Stimulated activated CD8-positive, alpha-beta memory T cell treated with anti-CD3 and anti-CD28 coated beads, Interleukin-4, amount 100 ng/mL, for 24 hours (primary cell): ENCODE measurements around the gene ATP6V1C2.

Experiments
- DNase-seq: peaks from one replicate; pipeline ENCODE4 v3.0.0-alpha.2; 2020; ENCODE audit warnings: low read depth

ATP6V1C2 gene, protein sequence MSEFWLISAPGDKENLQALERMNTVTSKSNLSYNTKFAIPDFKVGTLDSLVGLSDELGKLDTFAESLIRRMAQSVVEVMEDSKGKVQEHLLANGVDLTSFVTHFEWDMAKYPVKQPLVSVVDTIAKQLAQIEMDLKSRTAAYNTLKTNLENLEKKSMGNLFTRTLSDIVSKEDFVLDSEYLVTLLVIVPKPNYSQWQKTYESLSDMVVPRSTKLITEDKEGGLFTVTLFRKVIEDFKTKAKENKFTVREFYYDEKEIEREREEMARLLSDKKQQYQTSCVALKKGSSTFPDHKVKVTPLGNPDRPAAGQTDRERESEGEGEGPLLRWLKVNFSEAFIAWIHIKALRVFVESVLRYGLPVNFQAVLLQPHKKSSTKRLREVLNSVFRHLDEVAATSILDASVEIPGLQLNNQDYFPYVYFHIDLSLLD

DNA sequence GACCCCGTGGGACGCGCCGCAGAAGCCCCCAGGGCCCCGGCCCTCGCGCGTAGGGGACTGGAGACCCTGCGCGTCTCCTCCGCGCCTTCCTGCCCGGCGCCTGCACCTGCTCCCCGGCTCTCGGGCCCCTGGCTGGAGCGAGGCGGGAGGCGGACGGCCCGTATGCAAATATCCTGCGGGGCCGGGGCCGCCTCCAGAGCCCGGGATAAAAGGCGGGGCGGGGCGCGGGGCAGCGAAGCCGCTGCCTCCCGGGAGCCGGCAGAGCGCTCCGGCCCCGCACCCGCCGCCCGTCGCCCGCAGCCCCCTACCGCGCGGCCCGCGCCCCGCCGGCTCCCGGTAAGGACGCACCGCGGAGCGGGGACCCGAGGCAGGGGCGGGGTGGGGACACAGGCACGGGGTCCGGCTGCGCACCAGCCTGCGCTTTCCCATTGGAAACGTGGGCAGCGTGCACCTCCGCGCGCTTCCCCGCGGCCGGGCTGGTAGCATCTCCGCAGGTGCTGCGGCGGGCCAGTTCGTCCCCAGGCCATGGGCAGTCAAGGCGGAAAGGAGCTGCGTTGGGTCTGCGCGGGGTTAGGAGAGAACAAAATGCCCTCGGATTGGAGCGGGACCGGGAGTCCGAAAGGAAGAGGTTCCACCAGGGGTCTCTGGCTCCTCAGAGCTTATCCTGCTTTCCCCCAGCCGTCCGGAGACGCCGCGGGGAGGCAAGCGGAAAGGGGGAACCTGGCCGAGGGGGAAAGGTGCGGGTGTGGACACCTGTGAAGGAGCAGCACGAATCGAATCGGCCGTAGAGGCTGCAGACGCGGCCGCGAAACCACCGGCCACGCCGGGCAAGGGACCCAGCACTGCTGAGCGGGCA, at the start of gene ATP6V1C2:
ATP6V1C2 (plus strand) TSS at position 235 of the 856 bp plus-strand sequence. CDS start 1,220 bp downstream, outside the sequence.
- DNase-seq: no peak

DNA sequence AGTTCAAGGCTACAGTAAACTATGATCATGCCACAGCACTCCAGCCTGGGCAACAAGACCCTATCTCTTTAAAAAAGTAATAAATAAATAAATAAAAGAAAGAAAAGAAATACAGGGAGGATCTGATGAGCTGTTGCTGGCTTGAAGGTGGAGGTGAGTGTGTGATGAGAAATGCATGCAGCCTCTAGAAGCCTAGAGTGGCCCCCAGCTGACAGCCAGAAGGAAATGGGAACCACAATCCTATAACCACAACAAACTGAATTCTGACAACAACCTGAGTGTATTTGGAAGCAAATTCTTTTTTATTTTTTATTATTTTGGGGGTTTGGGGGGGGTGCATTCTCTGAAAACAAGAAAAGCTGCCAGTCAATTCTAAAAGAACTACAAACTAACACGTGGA, 46.3 kb upstream of the ATP6V1C2 start:
- DNase-seq: no peak

DNA sequence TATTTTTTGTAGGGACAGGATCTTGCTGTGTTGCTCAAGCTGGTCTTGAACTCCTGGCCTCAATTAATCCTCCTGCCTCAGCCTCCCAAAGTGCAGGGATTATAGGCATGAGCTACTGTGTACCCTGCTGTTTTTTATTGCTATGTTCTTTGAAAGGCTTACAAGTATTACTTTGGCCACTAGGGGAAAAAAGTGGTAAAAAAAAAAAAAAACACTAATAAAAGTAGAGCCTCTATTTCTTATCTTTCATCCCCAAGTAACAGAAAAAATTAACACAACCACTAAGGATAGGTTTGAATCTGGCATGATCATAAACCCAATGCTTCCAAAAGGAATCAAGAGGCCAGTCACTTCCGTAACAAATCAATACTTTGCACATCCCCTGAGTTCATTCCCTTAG, 43.2 kb upstream of the ATP6V1C2 start:
- no peak for DNase-seq

DNA sequence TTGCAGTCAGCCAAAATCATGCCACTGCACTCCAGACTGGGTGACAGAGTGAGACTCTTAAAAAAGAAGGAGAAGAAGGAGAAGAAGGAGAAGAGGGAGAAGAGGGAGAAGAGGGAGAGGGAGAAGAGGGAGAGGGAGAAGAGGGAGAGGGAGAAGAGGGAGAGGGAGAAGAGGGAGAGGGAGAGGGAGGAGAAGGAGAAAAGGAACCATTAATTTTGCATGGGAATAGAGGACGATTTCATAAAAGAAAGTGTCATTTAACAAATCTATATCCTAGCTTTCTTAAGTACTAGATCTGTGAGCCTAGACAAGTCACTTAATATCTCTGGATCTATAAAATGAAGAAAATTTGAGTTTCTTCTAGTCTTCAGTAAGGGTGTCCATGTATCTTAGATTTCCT, 41.2 kb upstream of the ATP6V1C2 start:
- DNase-seq: no peak

DNA sequence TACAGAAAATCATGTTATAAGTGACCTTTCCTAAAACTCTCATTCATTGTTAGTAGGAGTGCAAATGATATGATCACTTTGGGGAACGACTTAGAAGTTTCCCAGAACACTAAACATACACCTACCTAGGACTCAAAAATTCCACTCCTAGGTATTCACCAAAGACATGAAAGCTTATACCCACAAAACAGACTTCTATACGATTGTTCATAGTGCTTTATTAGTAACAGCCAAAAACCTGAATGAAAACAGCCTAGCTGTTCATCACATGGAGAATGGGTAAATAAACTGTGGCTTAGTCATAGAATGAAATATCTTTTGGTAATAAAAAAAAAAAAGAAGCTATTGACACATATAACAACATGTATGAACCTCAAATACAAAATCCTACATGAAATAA, 40.5 kb upstream of the ATP6V1C2 start:
- DNase-seq: no peak

DNA sequence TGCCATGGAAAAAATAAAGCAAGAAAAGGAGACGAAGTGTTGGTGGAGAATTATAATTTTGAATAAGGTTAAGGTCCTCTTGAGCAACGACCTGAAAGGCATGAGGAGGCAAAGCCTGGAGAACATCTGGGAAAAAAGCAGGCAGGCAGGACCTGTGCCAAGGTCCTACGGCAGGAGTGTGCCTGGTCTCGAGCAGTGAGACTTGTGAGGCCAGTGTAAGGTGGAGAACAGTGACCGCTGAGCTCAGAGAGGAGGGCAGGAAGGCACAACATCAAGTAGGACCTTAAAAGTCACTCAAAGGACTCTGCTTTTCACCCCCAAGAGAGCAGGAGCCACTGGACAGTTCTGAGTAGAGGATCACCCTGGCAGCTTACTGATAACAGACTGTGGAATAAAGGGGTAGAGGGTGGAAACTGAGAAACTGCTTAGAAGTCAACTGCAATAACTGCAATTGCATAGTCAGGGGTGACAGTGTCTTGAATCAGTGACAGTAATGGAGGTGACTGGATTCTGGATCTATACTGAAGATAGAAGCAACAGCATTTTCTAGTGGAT, 35.2 kb upstream of the ATP6V1C2 start:
- no peak for DNase-seq

DNA sequence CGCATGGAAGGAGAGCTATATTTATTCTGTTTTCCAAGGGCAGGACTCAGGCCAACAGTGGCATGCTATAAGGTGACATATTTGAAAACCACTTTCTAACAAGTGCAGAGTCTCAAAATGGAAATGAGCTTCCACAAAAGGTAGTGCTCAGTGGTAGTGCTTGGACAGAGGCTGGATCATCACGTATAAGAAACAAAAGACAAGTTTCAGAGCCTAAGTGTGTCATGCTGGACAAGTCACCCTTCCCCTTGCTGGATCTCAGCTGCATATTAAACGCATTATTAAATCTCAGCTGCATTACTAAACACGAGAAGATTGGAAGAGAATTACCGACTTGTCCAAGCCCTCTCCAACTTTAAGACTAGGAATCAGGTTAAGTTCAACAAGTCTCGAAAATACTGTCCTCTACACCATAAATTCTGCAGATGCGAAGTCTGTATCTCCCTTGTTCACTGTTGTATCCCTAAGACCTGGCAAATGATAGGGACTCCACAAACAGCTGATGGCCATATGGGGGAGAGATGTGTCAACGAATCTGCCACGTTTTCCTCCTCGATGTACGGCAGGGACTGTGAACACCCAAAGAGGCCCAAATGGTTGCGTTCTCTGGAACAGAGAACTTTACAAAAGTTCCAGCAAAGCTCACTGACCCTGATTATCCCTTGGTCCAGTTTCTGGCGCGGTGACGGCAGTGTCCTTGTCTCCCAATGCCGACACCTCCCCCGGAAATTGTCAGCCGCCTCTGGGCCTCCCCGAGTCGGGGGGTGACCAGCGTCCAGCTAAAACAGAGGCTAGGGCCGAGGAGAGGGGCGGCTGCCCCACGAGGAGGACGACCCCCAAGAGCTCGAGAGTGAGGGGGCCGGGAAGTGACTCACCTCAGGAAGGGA, 32.3 kb upstream of the ATP6V1C2 start:
- DNase-seq: no peak

DNA sequence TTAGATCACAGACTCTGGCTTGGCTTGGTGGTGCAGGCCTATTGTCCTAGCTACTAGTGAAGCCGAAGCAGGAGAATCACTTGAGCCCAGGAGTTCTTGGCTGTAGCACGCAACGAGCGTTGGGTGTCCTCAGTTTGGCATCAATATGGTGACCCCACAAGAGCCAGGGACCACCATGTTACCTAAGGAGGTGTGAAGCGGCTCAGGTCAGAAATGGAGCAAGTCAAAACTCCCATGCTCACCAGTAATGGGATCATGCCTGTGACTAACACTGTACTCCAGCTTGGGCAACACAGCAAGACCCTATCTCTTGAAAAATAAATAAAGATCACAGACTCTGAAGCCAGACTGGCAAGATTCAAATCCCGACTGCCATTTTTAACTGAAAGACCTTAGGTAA, 29.9 kb upstream of the ATP6V1C2 start:
- no peak for DNase-seq

DNA sequence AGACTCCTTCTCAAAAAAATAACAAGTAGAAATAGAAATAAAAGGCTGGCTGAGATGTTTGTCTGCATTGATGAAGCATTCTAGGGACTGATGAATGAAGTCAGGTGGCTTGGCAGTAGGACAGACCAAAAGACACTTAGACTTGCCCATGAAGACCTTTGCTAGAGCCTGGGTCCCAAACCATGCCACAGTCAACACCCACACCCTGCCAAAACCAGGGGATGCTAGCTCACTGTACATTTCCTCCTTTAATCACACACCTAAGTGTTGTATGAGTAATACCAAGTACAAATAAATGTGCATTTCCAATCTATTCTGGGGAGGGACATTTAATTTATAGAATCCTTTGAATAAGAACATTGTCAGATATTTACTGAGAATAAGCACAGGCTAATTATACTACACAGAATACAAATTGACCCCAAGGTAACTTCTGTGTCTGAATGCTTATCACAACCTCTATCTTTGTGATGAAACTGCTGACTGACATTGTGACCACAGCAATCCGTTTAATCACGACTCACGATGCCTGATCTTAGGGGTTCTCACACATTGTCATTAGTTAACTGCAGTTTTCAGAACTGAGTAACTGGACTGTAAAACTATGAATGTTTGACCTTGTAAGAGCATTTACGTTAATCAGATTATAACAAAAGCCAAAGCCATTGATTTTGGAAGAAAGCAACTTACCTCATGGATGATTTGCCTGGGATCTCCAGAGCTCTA, 21.2 kb upstream of the ATP6V1C2 start:
- no peak for DNase-seq

DNA sequence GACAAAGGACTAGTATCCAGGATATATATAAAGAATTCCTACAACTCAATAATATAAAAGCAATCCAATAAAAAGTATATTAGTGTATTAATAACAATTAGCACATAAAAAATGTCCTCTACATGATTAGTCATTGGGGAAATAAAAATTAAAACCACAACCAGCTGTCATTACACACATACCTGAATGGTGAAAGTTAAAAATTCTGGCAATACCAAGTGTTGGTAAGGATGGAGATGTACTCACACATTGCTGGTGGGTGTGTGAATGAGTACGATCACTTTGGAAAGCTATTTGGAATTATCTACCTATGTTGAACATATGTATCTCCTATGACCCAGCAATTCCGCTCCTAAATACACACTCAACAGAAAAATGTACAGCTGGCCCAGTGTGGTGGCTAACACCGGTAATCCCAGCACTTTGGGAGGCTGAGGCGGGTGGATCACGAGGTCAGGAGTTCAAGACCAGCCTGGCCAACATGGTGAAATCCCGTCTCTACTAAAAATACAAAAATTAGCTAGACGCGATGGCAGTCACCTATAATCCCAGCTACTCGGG, 17.3 kb upstream of the ATP6V1C2 start:
- no peak for DNase-seq

DNA sequence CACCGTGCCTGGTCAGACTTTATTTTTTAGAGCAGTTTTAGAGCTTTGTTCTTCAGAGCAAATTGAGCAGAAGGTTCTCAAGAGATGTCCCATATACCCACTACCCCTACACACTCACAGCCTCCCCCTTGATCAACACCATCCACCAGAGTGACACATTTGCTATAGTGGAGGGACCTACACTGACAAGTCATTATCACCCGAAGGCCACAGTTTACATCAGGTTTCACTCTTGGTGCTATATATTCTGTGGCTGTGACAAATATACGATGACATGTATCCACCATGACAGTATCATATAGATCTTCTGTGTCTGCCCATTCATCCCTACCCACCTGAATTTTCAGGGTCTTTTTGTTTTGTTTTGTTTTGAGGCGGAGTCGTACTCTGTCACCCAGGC, 15.4 kb upstream of the ATP6V1C2 start:
- DNase-seq: no peak

DNA sequence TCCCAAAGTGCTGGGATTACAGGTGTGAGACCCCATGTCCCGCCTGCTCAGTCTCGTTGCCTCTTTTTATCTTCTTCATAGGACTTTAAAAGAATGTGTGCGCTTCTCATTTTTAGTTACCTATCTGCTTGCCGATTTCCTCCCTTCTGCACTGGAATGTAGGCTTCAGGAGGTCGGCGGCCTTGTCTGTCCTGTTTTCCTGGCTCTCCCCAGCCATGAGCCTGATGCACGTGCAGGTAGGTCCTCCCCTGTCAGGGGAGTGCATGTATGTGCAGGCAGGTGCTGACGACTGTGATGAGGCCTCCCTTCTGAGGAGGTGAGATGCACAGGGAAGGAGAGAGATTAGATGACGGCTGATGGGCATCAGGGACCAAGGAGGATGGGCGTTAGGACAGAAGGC, 13.6 kb upstream of the ATP6V1C2 start:
- DNase-seq: no peak

DNA sequence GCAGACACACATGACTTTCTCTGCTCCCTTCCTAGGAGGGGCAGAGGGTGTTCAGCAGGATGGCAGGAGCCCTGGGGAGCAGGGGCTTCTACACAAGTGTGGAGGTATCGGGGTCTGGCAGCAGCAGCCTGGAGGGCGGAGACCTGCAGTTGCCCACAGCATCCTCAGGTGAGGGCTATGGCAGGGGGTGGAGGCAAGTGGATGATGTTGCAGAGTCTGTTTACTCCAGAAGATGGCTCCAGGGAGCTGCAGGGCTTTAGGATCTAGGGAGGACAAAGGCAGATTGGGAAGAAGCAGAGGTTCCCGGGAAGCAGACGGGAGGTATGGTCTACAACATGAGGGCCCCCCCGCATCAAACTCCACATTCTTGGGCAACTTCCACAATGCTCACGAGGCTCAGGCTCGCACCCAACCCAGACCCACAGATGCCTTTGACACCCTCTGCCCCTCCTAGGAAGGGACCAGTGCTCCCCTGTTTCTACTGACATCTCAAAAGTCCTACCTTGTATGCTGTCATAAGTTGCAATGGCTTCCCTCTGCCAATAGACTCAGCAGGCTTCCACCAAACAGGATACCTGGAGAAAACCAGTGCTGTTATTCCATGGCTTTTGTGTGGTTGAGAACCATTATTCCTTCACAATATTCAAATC, 12.0 kb upstream of the ATP6V1C2 start:
- no peak for DNase-seq

DNA sequence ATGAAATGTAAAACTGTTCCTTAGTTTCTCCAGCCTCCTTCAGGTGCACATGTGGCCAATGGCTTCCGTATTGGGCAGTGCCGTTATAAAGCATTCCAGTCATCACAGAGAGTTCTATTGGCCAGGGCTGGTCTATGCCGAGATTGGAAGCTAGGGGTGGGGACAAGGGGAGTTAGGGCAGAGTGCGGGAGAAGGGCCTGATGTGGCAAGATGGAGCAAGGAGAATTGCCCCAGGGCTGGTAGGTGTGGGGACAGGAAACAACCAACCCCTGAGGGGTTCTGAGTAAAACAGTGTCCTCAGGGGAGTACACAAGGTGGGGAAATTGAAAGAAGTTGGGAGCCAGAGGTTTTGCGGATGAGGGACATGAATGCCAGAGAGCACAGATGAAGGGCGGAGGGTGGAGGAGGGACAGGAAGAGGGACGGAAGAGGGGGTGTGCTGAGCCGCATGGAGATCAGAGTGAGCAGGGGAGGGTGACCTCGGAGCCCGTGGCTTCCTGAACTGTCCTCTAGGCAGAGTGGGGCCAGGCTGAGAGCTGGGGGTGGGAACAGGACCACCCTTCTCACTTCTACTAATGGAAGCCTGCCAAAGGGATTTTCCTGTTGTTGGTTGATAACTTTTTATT, 9.1 kb upstream of the ATP6V1C2 start:
- DNase-seq: no peak

DNA sequence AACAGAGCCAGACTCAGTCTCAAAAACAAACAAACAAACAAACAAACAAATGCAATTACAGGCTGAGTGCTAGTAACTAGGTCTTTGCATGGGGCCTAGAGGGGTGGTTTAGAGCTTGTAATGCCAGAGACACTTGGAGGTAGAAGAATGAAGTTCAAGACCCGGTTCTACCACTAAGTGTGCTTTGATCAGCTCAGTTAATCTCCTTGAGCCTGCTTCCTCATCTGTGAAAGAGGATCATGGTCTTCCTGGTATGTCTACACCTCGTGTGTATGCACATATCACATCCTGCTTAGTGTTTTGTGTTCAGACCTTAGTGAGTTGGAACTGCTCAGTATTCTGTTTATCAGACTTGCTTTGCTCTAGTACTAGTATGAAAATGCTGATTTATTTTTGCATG, 4.8 kb upstream of the ATP6V1C2 start:
- DNase-seq: no peak

DNA sequence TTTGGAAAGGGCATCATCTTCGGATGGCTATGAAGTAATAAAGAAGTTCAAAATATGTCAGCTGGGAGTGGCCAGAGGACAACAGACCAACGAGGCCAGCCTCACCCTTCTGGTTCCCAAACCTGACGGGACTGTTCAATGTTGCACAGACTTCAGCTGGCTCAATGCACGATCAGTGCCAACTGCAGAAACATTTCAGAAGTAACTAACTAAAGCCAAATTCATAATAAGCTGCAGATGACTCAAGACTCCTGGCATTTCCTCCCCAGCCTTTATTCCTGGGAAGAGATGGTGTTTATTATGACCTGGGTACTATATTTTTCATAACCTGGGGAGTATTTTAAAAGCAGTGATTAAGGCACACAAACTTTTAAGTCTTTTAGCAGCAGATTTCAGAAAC, 3.8 kb upstream of the ATP6V1C2 start:
- no peak for DNase-seq

DNA sequence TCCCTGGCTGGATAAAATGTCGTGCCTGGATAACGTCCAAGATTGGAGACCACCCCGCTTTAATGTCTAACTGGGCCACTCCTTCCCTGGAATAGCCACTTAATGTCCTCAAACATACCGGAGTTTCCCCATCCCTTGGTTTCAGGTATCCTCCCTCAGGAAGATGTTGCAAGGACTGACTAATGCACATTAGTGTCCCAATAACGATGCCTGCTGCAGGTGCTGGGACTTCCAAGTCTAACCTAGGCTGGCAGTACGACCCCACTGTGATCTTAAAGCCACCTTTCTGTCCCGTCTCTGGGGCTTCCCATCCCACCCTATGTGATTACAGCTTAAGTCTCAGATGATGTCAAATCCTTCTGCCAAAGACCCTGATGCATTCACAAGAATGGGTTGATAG, 1.1 kb upstream of the ATP6V1C2 start:
- no peak for DNase-seq

DNA sequence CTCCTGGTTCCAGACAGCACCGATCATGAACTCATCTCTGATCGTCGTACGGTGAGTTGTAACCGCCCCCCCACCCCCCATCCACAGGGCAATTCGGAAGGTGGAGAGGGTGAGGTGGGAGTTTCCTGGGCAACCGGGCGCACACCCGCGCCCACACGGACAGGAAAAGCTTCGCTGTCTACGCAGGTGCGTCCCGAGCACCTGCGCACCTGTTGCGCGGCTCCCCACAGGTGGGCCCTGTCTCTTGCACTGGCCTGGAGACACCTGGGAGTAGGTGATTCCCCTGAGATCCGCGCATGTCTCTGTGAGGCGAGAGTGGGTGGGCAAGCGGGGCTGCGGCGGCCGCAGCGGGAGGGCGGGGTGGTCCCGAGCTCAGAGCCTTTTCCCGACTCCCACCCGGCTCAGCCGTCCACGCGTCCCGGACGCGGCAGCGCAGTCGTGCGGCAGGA, 459 bp upstream of the ATP6V1C2 start:
- no peak for DNase-seq

DNA sequence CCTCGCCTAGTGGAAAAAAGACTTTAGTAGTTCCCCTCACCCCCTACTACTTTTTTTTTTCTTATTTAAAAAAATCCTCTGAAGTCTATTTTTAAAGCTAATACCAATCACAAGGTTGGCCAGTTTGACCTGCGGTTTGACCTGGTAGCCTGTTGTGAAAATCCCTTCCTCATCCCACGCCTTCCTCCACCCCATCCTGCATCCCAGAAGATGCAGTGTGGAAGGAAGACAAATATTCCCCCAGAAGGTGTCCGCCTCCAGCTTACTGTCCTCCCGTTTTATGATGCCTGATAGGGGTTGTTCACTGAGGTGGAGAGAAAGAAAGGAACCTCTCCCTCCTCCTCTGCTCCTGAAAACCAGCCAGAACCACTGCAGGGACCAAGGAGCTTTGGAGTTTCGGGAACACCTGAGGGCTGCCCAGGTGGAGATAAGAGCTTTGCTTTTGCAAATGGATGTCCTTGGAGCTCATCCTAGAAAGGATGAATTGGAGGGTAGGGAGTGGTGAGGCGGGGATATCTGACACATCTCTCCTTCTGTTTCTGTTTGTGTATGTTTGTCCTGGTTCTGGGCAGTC, 909 bp downstream of the ATP6V1C2 start:
- DNase-seq: no peak
